RPMI8226 (cell line): ENCODE data around the gene DCAF6.
"Not testable (repeated sequence)": the region's sequence is repeated elsewhere in the genome, so short reads cannot be mapped to it uniquely, and the experiment has no call there.

Experiments used
- DNase-seq: peaks from one replicate; pipeline ENCODE4 v3.0.0-alpha.2; 2015

The DCAF6 gene

DNA sequence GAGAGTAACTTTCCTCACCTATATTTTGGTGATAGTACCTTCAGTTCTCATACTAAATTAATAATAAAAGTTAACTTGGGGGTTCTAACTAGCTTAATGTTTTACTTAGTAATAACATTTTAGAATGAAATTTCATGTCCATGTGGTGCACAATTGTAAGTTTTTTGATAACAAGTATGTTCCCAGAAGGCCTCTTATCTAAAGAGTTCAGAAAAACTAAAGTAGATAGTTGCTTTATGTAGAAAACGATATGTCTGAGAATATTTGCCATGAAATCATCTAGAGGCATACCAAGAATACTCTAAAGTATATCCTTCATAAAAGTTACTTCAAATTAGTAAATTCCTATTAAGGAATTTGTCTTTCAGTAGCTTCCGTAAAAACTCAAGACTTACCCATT lies 12.4 kb upstream of the DCAF6 start:
- DNase-seq = no peak

DNA sequence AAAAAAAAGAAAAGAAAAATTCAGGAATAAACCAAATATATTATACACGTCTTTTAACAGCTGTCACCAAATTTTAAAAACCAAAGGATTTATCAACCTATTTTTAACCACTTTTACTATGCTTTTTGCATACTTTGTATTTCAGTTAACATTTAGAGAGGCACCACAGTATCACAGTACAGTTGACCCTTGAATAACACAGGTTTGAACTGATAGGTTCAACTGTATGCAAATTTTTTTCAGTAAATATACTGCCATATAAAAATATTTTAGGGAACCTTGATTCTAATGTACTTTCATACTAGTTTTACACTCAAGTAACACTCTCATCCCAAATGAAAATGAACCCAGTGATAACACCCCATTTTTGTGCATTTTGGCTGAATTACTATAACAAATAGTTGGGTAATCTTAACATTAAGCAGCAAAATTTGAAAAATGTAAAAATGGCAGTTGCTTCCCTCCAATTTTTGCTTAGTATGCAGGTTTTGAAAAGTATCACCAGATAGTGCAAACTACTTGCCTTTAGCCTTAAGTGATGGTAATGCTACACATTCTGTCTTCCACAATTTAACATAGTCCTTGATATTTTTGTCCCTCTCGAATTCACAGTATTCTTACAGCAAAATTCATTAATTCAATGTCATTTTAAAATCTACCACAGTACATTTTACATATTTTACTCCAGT lies 11.8 kb upstream of the DCAF6 start:
- DNase-seq = no peak

DNA sequence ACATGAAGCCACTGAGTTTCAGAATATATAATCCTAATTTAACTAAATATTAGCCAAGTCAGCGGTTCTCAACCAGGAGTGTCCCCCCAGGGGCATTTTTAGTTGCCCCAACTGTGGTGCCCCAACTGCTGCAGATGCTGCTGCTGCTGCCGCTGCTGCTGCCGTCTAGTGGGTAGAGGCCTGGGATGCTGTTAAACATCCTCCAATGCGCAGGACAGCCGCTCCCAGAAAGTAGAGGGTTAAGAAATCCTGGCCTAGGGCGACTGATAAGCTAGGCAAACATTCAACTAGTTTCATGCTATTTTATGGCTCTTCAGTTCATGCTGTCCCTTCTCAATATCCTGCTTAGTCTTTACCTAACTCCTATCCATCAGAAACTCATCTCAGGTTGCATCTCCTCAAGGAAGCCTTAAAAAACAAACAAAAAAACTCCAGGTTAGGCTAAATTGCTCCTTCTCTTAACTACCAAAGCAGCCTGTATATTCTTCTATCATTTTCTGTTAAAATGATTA lies 9.9 kb upstream of the DCAF6 start:
- no peak for DNase-seq

GRCh38 chr1:167927046-167927754 lies 9.3 kb upstream of the DCAF6 start:
- no peak for DNase-seq

- no peak for DNase-seq
Observed at GRCh38 chr1:167928457-167928852, 8.0 kb upstream of the DCAF6 start.

DNA sequence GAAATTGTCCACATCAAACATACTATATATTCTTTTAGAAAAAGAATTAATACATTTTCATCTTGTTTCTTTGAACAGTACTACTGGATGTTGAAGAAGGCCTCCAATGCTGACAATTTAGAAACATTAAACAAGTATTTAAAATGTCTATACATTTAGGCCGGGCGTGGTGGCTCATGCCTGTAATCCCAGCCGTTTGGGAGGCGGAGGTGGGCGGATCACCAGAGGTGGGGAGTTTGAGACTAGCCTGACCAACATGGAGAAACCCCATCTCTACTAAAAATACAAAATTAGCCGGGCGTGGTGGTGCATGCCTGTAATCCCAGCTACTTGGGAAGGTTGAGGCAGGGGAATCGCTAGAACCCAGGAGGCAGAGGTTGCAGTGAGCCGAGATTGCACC lies 7.6 kb upstream of the DCAF6 start:
- not testable (repeated sequence) for DNase-seq

DNA sequence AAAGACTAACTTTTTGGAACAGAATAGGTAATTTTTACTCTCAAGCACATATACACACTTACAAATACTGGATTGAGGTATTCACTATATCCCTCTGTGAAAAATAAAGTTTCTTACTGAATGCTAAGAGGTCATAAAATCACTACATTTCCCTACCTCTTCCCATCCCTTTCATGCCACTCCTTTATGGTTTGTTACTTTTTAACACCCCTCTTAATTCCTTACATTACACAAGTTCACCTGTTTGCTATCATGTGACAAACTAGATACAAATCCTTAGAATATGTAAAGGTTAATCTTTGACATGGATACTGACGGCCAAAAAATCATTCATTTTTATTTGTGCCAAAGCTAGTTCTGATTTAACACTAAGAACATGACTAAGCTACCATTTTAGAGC lies 6.8 kb upstream of the DCAF6 start:
- DNase-seq = no peak

- no peak for DNase-seq
Observed at GRCh38 chr1:167933788-167934187, 2.7 kb upstream of the DCAF6 start.

GRCh38 chr1:167934426-167935215 lies 1.9 kb upstream of the DCAF6 start:
- no peak for DNase-seq

- peak; percentile 68 for DNase-seq
Observed at GRCh38 chr1:167935216-167936067, 1.0 kb upstream of the DCAF6 start.

- peak; percentile 87 for DNase-seq
Observed at GRCh38 chr1:167936930-167937708, 636 bp downstream of the DCAF6 start, which contains the start of gene MPC2. Gene MPC2, minus strand, starts transcription at chr1:167937072. Its CDS starts 1,231 bp downstream, at chr1:167935841.

GRCh38 chr1:167937709-167938010 lies 1.2 kb downstream of the DCAF6 start:
- DNase-seq = no peak

DNA sequence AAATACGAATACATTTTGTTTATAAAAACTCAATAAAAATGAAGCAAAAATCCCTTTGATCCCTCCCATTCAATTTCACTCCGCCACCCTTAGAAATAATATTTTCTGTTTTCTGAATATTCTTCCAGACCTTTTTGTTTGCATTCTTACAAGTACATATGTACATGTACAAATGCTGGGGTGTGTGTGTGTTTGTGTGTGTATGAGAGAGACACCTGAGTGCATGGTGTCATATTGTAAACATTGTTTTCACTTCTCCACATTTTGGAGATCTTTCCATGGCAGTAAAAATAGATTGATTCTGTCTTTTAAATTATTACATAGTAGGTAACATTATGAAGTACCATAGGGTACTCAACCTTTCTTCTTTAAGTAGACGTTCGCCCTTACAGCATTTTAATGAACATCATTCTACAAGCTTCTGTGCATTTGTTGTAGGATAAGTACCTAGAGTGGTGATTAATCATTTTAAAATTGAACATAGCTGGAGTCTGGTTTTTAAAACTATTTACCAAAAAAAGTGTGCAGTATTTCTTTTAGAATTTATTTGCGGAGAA lies 1.7 kb downstream of the DCAF6 start:
- DNase-seq = peak; percentile 10

DNA sequence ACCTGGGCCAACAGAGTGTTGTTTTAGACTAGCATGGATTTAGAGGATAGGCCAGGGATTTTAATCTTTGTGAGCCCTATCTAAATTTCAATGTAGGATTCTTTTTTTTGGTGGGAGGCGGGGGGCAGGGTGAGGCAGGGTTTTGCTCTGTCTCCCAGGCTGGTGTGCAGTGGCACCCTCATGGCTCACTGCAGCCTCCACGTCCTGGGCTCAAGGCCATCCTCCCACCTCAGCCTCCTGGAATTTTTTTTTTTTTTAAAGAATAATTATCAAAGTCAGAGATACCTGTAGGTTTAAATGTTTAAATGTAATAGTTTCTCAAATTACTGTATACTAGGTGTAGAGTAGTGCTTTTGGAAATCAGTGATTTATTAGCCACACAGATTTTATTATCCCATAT lies 3.8 kb downstream of the DCAF6 start:
- DNase-seq = no peak

- DNase-seq = no peak
Observed at GRCh38 chr1:167943541-167943940, 7.1 kb downstream of the DCAF6 start.

GRCh38 chr1:167947733-167948132 lies 11.2 kb downstream of the DCAF6 start:
- no peak for DNase-seq

- no peak for DNase-seq
Observed at GRCh38 chr1:167949785-167950184, 13.3 kb downstream of the DCAF6 start.

- no peak for DNase-seq
Observed at GRCh38 chr1:167950569-167950968, 14.1 kb downstream of the DCAF6 start.

- DNase-seq = no peak
Observed at GRCh38 chr1:167955915-167956314, 19.4 kb downstream of the DCAF6 start.

DNA sequence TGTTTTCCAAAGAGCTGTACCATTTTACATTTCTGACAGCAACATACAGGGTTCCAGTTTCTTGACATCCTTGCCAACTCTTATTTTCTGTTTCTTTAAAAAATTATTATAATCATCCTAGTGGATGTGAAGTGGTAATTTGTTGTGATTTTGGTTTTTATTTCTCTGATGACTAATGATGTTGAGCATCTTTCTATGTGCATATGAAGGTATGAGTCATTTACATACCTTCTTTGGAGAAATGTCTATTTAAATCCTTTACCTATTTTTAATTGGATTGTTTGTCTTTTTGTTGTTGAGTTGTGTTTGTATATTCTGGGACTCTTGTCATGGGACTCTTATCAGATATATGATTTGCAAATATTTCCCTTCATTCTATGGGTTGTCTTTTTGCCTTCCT lies 21.2 kb downstream of the DCAF6 start:
- no peak for DNase-seq

DNA sequence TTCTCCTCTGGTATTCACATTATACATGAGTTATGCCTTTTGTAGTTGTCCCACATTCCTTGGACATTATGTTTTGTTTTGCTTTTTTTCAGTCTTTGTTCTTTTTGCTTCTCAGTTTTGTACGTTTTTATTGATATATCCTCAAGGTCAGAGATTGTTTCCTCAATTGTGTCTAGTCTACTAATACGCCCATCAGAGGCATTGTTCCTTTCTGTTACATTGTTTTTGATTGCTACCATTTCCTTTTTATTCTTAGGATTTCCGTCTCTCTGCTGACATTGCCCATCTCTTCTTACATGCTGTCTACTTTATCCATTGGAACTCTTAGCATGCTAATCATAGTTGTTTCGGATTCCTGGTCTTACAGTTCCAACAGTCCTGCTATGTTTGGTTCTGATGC lies 28.2 kb downstream of the DCAF6 start:
- no peak for DNase-seq

DNA sequence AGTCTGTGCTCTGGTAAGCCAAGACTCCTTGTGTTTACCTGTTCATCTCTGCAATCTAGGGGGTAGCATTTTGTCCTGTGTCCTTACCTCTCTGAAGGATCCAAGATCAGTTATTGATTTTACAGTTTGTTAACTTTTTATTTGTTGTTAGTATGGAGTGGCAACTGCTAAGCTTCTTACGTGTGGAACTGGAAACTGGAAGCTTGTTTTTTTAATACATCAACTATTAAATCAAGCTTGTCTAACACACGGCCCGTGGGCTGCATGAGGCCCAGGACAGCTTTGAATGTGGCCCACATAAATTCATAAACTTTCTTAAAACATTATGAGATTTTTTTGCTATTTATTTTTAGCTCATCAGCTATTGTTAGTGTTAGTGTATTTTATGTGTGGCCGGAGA lies 29.6 kb downstream of the DCAF6 start:
- DNase-seq = no peak
